HG03558 (cell line): Measurements from ENCODE around the gene RNF157.
A peak's percentile ranks its signal among the peaks of the same experiment; 100 is the strongest.

Experiments
- ATAC-seq: cut with Tn5 transposase; IDR thresholded peaks from one replicate; pipeline ENCODE4 v1.9.1; 2021; ENCODE audit warnings: moderate number of reproducible peaks; ENCODE audit not compliant: unreplicated experiment; ENCODE audit errors: extremely low read depth

Gene RNF157

GRCh38 chr17:76240461-76241203 lies at the start of gene RNF157:
TSS of gene RNF157 (minus strand) at chr17:76240493. CDS start at chr17:76240240, 253 bp downstream.
- ATAC-seq = no peak

DNA sequence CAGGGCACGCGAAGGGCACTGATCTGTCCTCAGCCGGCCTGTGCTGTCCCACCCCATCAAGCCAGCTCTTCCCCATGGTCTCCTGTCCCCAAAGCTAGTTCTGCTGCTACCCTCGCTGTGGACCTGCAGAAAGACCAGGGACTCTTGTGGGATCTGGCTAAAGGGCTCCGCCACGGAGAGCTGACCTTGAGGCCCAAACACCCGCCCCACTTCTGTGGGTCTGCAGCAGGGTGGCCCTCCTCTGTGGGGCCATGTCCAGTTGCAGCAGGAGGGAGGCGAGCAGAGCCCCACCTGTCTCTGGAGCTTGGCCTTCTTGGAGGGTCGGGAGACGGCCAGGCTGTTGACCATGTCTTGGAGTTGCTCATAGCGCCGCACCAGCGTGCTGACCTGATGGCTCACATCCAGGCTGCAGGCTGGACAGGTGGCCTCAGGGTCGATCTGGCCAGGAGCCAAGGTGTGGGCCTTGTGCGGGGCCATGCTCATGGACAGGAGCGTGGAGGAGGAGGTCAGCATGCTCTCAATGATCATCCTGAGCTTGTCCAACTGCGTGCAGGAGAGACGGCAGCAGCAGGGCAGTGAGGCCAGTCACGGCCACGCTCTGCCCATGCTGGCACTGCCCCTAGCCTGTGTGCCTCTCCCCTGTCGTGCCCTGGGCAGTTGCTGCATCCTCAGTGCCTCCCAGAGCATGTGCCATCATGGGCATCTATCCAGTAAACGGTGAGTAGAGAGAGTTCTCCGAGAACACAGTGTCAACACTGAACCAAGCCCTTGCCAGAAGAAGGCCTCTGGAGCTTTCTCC lies 41.5 kb upstream of the RNF157 start:
- no peak for ATAC-seq

DNA sequence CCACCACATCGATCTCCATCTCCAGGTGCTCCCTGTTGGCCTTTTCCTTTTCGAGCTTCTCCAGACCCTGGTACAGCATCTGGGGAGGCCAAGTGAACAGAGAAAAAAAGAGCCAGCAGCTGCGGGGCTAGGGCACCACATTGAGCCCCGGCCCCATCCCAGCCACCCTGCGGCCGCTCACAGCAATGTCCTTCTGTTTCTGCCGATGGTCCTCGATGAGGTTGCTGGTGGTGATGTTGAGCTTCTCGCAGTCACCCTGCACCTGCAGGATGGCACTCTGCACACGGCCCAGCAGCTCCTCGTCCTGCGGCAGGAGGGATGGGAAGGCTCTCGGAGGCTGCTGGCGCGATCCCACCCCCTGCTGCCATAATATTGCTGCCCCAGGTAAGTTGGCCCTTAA lies 40.4 kb upstream of the RNF157 start:
- no peak for ATAC-seq

DNA sequence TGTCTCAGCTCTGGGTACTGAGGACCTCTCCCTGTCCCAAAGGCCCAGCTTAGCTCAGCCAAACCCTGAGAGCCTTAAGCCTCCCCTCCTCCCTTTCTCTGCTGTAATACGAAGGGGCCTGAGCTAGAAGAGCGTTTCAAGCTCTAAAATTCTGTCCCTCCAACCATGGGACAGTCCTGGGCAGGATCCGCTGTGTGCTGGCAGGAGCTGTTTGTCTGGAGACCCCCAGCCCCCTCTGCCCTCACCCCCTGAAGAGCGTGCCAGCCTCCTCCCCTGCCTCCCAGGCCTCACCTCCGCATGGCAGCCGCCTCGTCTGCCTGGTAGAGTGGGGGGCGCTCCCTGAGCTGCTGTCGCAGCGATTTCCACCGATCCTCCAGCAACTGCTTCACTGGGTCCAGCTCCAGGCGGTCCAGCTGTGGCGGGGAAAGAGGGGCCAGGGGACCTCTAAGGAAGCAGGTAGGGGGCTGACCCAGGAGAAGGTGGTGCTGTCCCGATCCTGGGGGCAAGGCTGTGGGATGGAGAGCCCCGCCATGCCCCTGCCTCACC lies 39.5 kb upstream of the RNF157 start:
- no peak for ATAC-seq

- no peak for ATAC-seq
Observed at GRCh38 chr17:76278952-76279741, 38.9 kb upstream of the RNF157 start.

- ATAC-seq = no peak
Observed at GRCh38 chr17:76278268-76278908, 38.1 kb upstream of the RNF157 start.

- ATAC-seq = no peak
Observed at GRCh38 chr17:76277300-76278267, 37.3 kb upstream of the RNF157 start.

- no peak for ATAC-seq
Observed at GRCh38 chr17:76276461-76277299, 36.4 kb upstream of the RNF157 start.

GRCh38 chr17:76276069-76276431 lies 35.8 kb upstream of the RNF157 start:
- no peak for ATAC-seq

DNA sequence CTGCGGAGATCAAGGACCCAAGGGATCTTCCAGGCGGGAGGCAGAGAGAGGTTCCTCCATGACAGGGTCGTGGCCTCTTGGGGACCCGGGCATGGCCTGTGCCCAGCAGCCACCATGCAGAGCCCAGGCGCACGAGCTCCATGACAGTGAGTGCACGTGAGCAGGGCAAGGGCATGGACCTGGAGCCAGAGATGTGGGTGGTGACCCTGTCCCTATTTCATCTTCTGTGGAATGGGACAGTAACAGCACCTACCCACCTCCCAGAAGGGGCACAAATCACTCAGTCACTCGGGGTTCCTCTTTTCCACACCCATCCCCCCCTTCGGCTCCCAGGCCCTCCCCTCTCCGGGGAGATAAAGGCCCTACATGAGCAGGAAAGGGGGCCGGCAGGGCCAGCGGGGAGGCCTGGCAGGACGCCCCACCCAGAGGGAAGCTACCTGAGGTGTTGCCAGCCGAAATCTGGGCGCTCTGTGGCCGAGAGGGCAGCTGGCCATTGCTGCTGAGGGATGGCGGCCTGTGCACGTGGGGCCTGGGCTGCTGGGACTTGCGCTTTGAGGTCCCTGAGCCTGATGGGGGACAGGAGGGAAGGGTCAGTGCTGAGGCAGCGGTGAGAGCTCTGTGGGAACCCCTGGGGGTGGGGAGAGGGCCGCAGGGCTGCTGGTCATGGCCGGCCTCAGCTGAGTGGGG lies 35.2 kb upstream of the RNF157 start:
- ATAC-seq = no peak

- no peak for ATAC-seq
Observed at GRCh38 chr17:76274112-76274956, 34.0 kb upstream of the RNF157 start.

DNA sequence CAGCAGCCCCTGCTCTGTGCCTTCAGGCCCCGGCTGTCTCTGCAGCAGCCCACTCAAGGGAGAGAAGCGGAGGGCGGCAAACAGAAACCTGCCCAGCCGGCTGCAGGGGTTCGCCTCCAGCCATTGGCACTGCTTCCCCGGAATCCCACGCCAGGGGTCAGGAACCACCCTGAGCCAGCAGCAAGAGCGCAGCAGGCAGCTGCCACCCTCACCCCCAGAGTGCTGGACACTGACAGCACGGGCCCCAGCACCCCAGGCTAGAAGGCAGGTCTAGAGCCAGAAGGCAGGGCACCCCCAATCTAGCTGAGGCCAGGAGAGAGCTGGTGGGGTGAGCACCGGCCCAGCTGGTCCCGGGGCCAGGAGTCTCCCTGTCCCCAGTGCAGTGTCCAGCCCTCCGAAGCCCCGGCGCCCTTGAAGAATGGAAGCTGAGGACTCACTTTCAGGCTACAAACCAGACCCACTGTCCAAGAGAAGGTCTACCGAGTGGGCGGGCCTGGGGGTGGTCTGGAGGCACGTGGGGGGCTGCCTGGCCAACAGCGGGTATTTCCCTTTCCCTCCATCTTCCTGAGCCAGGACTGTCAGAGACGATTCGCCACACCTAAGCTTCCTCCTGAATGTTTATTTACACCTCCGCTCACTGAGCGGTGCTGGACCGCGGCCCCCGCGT lies 33.3 kb upstream of the RNF157 start:
- no peak for ATAC-seq

- ATAC-seq = peak; percentile 4
Observed at GRCh38 chr17:76272541-76273444, 32.5 kb upstream of the RNF157 start.

- peak; percentile 28 for ATAC-seq
Observed at GRCh38 chr17:76271669-76272540, 31.6 kb upstream of the RNF157 start.
